CD4-positive, alpha-beta T cell (primary cell): ENCODE results near the gene RXRA. TPM values are rescaled to one million over a fixed set of nuclear protein-coding genes. Genes with fewer than 3 reads are reported as not detected.

Experiments used
- ATAC-seq: fragments of 200-7000 bp; cut with Tn5 transposase; one replicate; pipeline ENCODE4 v1.10.0; 2022; ENCODE audit warnings: mild to moderate bottlenecking; ENCODE audit not compliant: poor library complexity
- CTCF ChIA-PET: fragments of 350-600 bp; sonication (Branson Sonifier 250); formaldehyde crosslinking; loops from one replicate; lab custom pipeline; 2021; ENCODE audit warnings: antibody characterized with exemption, inconsistent platforms; lab: Charles Lee
- POLR2A ChIA-PET: fragments of 350-600 bp; sonication (Branson Sonifier 250); formaldehyde crosslinking; loops from one replicate; lab custom pipeline; 2021; ENCODE audit warnings: antibody characterized with exemption, inconsistent platforms; lab: Charles Lee
- DNase-seq, 14 experiments: peaks; one replicate each; pipeline ENCODE4 v3.0.0-alpha.2; 2013 to 2020; ENCODE audit warnings: mixed read lengths in 2 of 14
- H3K27ac ChIP-seq, 2 donors: one replicate each; pipeline versions ENCODE4 v1.5.1 to v1.7.0; 2013; ENCODE audit warnings: low read length in 2 of 2, low read depth in 1 of 2, mild to moderate bottlenecking in 1 of 2
- H3K27me3 ChIP-seq, 2 experiments: 1 replicate in 1 of 2; 2 replicates in 1 of 2; pipeline versions ENCODE4 v1.6.1 to v1.7.0; 2013; ENCODE audit warnings: low read length in 2 of 2, control low read depth in 1 of 2, mild to moderate bottlenecking in 1 of 2, moderate library complexity in 1 of 2; ENCODE audit not compliant: insufficient read depth in 2 of 2, control insufficient read depth in 1 of 2
- H3K36me3 ChIP-seq: one replicate; pipeline ENCODE4 v1.6.1; 2013; ENCODE audit warnings: low read length, control low read depth; ENCODE audit not compliant: insufficient read depth
- H3K4me1 ChIP-seq: one replicate; pipeline ENCODE4 v1.6.1; 2013; ENCODE audit warnings: low read length, control low read depth; ENCODE audit not compliant: insufficient read depth
- H3K4me3 ChIP-seq: one replicate; pipeline ENCODE4 v1.5.1; 2013; ENCODE audit warnings: mild to moderate bottlenecking, low read length, moderate library complexity
- H3K9me3 ChIP-seq, 2 experiments: 1 replicate in 1 of 2; 2 replicates in 1 of 2; pipeline versions ENCODE4 v1.6.1 to v1.7.0; 2013; ENCODE audit warnings: low read length in 2 of 2, mild to moderate bottlenecking in 2 of 2, control low read depth in 1 of 2, moderate library complexity in 1 of 2; ENCODE audit not compliant: control insufficient read depth in 1 of 2, insufficient read depth in 1 of 2
- H3K27ac Mint-ChIP-seq: one replicate; pipeline ENCODE4 v1.8.0; 2020; ENCODE audit warnings: mixed read lengths
- H3K27me3 Mint-ChIP-seq: one replicate; pipeline ENCODE4 v1.8.0; 2021; ENCODE audit warnings: mixed read lengths
- H3K36me3 Mint-ChIP-seq: one replicate; pipeline ENCODE4 v1.8.0; 2021; ENCODE audit warnings: low read depth, mixed read lengths
- H3K4me1 Mint-ChIP-seq: one replicate; pipeline ENCODE4 v1.8.0; 2021; ENCODE audit warnings: low read depth, mixed read lengths
- H3K4me3 Mint-ChIP-seq: one replicate; pipeline ENCODE4 v1.8.0; 2020; ENCODE audit warnings: mild to moderate bottlenecking, mixed read lengths
- H3K9me3 Mint-ChIP-seq: one replicate; pipeline ENCODE4 v1.8.0; 2020; ENCODE audit warnings: mixed read lengths
- CTCF ChIP-seq: fragments of 200-600 bp; IDR thresholded peaks from one replicate; pipeline ENCODE4 v1.8.0; 2022; ENCODE audit warnings: antibody characterized with exemption, mild to moderate bottlenecking
- intact Hi-C, 2 experiments: fragments of 100-400 bp; cut with DNase I in 1 of 2; cut with micrococcal nuclease in 1 of 2; formaldehyde crosslinking; loops; one replicate each; pipeline versions ENCODE4 v1.15.1 to v1.9.0; 2023 to 2025; cut with DNase I, micrococcal nuclease
- total RNA-seq, 174 experiments: library from RNA in 2 of 174; stranded (reverse) in 2 of 174; gene quantifications; one replicate each; pipeline ENCODE4 v1.2.3 and lab custom pipeline; 2021 to 2026

Gene RXRA
- total RNA-seq, 2 experiments from 2014 or later, result 7.3 to 8.4 TPM

GRCh38 chr9:134344068-134344799 is 18.0 kb downstream of the RXRA start:
- H3K4me3 Mint-ChIP-seq, result no peak overlapping the region
- peaks cover 14% of the 10 kb centered on the region for H3K4me1 Mint-ChIP-seq
- H3K4me3 ChIP-seq, result no peak overlapping the region
- H3K4me1 ChIP-seq, result peaks cover 40% of the 10 kb centered on the region
- CTCF ChIA-PET, result no interaction called here
- no peak overlapping the region for H3K27ac ChIP-seq
- H3K27me3 Mint-ChIP-seq, result no peaks in the 10 kb centered on the region
- ATAC-seq (peak; percentile 60), DNase-seq (peak in 5 of 14 experiments; percentile 14 to 55 (median 45))
- no peaks in the 10 kb centered on the region for H3K36me3 Mint-ChIP-seq
- no peak overlapping the region for H3K27ac Mint-ChIP-seq
- H3K36me3 ChIP-seq, result no peaks in the 10 kb centered on the region
- POLR2A ChIA-PET, result no interaction called here
- intact Hi-C loops, result no loop called here
- H3K9me3 Mint-ChIP-seq, result no peaks in the 10 kb centered on the region
- H3K9me3 ChIP-seq, result no peaks in the 10 kb centered on the region
- H3K27me3 ChIP-seq, result no peaks in the 10 kb centered on the region
- TF ChIP-seq CTCF, result no peak

DNA sequence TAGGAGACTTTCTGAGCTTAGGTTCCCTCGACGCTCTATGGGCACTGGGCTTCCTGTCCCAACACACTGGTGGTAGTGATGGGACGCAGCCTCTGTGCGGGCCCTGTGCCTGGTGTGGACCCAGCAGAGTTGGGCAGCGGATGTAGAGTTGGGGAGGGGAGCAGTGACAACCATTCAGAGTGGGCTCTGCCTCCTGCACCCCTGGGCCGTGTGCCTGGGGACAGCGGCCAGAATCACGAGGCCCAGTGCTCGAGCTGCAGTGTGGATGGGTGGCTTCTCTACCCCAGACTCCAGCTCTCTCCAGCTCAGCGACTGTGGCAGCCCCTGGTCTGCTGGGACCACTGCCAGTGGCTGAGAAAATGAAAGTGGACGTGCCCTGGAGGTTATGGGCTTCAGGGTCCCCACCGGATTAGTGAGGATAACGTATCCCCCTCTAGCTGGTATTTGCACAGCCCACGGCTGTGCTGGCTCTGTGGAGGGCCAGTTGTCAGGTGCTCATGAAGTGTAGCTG is 18.6 kb downstream of the RXRA start:
- Mint-ChIP-seq H3K27ac (no peak overlapping the region), H3K4me3 (no peak overlapping the region), H3K27me3 (no peaks in the 10 kb centered on the region), H3K36me3 (no peaks in the 10 kb centered on the region), H3K4me1 (peaks cover 14% of the 10 kb centered on the region), H3K9me3 (no peaks in the 10 kb centered on the region)
- intact Hi-C loops, result no loop called here
- H3K4me3 ChIP-seq, result no peak overlapping the region
- H3K27me3 ChIP-seq, result no peaks in the 10 kb centered on the region
- ChIA-PET POLR2A (no interaction called here), CTCF (no interaction called here)
- no peaks in the 10 kb centered on the region for H3K36me3 ChIP-seq
- DNase-seq (no peak), ATAC-seq (no peak)
- H3K9me3 ChIP-seq, result no peaks in the 10 kb centered on the region
- H3K27ac ChIP-seq, result no peak overlapping the region
- H3K4me1 ChIP-seq, result peaks cover 39% of the 10 kb centered on the region
- no peak for TF ChIP-seq CTCF

DNA sequence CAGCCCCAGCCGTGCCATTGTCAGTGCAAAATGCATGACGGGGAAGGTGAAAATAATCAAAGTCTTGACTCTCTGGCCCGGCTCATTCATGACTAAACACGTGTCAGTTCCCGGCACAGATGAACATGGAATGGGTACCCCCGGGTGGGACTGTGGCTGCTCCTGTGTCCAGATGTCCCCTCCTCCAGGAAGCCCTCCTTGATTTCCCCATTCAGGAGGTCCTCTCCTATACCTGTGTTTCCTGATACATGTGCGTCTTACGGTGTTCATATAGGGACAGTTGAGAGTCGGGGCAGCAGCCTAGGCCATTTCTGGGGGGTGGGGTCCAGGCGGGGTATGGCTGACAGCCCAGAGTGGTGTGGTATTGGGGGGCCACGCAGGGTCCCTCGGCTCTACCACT is 19.5 kb downstream of the RXRA start:
- no peaks in the 10 kb centered on the region for H3K36me3 Mint-ChIP-seq
- no peak overlapping the region for H3K4me3 ChIP-seq
- ChIA-PET POLR2A (no interaction called here), CTCF (no interaction called here)
- no peak overlapping the region for H3K27ac ChIP-seq
- no peak overlapping the region for H3K4me3 Mint-ChIP-seq
- no peak overlapping the region for H3K27ac Mint-ChIP-seq
- intact Hi-C loops, result no loop called here
- H3K36me3 ChIP-seq, result no peaks in the 10 kb centered on the region
- no peaks in the 10 kb centered on the region for H3K9me3 ChIP-seq
- DNase-seq, result no peak
- TF ChIP-seq CTCF, result no peak
- ATAC-seq, result no peak
- H3K4me1 ChIP-seq, result peaks cover 39% of the 10 kb centered on the region
- H3K27me3 ChIP-seq, result no peaks in the 10 kb centered on the region
- H3K4me1 Mint-ChIP-seq, result peaks cover 14% of the 10 kb centered on the region
- no peaks in the 10 kb centered on the region for H3K27me3 Mint-ChIP-seq
- no peaks in the 10 kb centered on the region for H3K9me3 Mint-ChIP-seq
